GM12892 (cell line): Measurements from ENCODE around the gene TMEM82.

ENCODE experiments used
- POLR2A ChIP-seq: IDR thresholded peaks from 2 replicates; pipeline ENCODE4 v1.6.1; 2011; ENCODE audit warnings: low read depth, low read length, control low read depth
- POLR2AphosphoS5 ChIP-seq: IDR thresholded peaks from 2 replicates; pipeline ENCODE4 v1.6.1; 2011; ENCODE audit warnings: low read depth, low read length, control low read depth

GRCh38 chr1:15705184-15705566 is 37.1 kb upstream of the TMEM82 start:
- TF ChIP-seq POLR2A (no peak), POLR2AphosphoS5 (no peak)
